Activated CD4-positive, alpha-beta T cell treated with anti-CD3 and anti-CD28 coated beads for 1 hour (primary cell): ENCODE measurements around the gene TREML4.
"Not testable (repeated sequence)": the region's sequence is repeated elsewhere in the genome, so short reads cannot be mapped to it uniquely, and the experiment has no call there.

Source experiments
- DNase-seq: peaks from one replicate; pipeline ENCODE4 v3.0.0-alpha.2; 2020

The TREML4 gene

DNA sequence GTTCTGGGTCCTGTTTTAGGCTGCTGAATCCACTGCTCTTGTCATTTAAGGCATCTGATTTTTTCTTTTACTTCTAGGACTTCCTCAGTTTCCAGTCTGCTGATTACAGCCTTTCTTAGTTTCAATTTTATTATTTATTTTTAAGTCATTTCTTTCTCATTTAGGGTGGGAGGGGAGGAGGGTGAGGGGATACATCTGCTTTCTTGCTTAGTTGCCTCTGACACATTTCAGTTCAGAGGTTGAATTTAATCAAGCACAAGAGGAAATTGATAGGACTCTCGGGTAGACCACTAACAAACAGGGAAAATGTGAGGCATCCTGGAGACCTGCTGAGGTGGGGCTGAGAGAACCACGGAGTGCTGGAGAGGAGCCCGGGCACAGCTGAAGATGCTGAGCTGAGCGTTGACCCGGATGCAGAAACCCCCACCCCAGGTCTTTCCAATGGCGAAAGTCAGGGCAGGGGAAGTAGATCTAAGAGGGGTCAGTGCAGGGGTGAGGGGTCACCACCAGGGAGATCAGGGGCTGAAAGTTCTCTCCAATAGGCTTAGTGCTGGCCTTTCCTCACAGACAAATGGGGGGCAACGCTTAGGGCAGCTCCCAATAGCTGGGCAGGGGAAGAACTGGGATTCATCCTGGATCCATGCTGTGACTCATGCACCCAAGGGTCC, 19.6 kb upstream of the TREML4 start:
- no peak for DNase-seq

DNA sequence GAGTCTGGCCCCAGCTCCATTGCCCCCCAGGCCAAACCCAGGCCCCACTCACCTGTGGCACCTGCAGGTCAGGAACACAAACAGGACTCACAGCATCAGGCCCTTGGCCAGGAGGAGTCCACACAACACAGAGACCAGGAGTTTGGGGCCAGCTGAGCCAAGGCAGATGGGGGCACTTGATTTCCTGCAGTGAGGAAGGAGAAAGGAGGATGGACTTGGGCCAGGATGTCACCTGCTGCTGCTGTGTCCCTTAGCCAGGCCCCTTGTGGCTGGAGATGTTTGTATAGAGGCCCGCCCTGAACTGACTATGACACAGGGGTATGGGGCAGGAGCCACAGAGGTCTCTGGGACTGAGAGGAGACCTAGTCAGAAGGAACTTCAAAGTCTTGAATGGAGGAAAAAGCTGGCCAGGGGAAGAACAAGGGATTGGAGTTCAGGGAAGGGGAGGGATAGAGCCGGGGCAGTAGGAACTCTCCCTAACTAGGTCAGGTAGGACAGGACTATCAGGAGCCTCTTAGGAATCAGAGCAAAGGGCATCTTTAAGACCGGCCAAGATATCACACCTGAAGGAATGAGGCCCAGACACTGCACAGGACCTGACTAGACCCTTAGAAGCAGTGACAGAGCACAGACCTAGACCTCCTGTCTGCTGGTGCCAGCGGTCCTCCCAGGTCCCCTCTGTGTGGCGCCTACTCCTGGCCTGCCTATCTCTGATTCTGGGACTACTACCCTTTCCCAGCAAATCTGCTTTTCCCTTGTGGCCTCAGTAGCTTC, 18.4 kb upstream of the TREML4 start:
- no peak for DNase-seq

DNA sequence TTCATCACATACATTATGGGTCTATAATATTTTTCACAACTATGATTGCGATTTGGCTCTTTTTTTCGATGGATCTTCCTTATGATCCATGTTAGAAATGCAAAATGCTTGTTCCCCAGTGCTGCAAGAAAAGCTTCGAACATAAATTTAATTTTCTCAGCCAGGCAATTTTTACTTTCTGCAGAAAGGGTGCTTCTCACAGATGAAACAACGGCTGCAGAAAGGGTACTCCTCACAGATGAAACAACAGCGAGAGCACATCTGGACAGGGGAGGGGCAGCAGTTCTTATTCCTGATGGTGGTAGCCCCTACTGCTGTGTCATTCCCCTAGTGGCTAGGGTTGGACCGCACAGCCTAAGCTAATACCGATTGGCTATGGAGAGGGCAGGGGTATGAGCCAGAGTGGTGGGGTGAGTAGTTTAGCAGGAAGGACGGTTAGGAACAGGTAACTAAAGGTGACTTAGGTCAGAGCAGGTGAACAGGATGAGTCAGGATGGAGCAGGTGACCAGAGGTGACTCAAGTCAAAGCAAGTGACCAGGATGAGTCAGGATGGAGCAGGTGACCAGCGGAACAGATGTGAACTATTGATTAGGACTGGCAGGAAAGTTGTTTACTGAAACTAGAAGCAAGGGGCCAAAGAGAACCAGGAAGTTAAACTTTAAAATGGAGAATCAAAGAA, 13.4 kb upstream of the TREML4 start:
- DNase-seq, result no peak

DNA sequence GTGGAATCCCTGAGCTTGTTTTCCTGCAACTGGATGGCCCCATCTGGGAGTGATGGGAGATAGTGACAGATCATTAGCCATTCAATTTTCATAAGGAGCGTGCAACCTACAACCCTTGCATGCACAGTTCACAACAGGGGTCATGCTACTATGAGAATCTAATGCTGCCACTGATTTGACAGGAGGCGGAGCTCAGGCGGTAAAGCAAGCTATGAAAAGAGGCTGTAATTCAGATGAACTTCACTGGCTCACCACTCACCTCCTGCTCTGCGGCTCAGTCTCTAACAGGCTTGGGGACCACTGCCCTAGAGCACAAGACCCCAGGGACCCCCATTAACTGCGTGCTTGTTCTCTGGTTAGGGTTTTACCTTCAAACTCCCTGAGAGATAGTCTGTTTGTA, 12.4 kb upstream of the TREML4 start:
- DNase-seq, result no peak

DNA sequence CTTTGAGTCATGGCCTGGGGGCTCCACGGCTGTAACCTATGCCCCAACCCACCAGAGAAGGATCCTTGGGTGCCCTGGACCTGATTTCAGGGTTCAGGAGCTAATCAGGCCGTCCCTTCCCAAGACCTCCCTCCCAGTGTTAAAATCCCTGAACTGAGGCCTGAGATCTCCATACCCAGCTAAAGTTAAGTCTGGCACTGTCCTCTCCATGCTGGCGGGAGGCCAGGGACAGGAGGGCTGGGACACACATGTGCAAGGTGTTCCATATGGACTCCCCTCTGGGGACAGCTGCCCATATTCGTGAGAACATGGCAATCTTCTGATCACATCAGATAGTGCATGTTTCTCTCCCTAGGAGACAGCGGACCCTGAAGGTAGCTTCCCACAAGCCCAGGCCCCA, 11.5 kb upstream of the TREML4 start:
- no peak for DNase-seq

DNA sequence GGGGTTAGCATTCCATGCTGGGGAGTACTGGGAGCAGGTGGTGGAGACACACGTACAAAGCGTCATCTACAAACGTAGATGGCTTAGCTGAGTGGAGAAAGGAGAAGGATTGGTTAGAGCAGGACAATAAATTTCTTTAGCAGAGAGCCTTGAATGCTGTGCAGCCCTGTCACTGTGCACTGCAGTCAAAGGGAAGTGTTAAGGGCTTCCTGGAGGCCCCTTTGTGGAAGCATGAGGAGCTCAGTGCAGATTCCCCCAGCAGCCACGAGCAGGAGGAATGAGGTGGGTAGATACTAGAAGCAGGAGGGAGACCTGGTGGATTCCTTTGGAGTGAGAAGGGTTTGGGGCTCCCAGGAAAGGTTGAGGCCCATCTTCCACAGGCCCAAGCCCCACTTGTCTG, 6.1 kb upstream of the TREML4 start:
- no peak for DNase-seq

GRCh38 chr6:41222513-41222912, 5.6 kb upstream of the TREML4 start:
- no peak for DNase-seq

DNA sequence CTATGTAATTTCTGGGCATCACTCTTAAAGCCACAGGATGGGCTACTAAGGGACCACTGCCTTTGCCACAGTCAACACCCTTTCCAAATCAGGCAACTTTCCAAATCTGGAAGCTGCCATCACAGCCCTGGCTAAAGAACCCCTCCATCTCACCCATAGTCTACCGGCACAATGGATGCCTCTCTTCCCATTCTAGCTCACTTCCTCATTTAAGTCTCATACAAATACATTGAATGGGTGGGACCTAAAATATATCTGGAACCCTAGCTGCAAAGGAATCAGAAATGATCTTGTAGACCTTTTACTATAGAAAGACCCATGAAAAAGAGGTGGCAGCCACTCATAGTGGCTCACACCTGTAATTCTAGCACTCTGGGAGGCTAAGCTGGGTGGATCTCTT, 3.3 kb upstream of the TREML4 start:
- DNase-seq, result no peak

- DNase-seq, result no peak
Measured at GRCh38 chr6:41226752-41227151, 1.4 kb upstream of the TREML4 start.

DNA sequence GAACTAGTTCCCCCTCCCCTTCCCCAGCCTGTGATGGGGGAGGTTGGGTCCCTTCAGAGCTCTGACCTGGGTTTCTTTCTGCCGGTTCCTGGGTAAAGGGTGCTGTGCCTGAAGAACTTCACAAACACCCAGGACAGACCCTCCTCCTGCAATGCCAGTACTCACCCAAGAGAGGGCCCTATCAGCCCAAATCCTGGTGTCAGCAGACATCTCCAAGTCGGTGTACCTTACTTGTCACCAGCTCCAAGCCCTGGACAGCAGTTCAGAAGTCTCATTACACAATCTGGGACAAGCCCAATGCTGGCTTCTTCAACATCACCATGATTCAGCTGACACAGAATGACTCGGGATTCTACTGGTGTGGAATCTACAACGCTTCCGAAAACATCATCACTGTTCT, 467 bp downstream of the TREML4 start:
- DNase-seq, result no peak

DNA sequence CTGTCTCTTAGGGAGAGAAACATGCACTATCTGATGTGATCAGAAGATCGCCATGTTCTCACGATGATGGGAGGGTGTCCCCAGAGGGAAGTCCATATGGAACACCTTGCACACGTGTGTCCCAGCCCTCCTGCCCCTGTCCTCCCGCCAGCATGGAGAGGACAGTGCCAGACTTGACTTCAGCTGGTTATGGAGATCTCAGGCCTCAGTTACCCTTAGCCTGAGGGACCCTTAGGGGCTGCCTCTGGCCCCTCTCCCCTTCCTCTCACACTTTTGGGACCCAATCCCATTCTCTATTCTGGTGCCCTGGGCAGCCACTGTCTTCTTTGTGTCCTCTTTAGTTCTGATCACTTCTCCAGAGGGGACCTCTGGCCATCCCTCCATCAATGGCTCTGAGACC, 1.6 kb downstream of the TREML4 start:
- no peak for DNase-seq

DNA sequence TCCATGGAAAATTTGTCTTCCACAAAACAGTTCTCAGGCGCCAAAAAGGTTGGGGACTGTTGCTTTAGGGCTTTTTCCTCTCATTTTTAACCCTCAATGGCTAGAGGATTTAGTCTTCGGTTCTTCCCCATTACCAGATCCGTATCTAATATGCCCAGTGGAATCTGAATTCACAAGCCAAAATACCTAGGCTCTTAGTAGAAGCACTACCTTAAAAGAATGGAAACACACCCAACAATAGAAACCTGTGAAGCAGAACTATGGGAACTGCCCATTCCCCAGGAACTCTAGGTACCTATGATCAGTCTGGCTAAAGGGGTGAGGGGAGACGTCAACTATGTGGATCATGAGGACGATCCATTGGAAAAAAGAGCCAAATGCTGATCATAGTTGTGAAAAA, 3.1 kb downstream of the TREML4 start:
- DNase-seq, result no peak

DNA sequence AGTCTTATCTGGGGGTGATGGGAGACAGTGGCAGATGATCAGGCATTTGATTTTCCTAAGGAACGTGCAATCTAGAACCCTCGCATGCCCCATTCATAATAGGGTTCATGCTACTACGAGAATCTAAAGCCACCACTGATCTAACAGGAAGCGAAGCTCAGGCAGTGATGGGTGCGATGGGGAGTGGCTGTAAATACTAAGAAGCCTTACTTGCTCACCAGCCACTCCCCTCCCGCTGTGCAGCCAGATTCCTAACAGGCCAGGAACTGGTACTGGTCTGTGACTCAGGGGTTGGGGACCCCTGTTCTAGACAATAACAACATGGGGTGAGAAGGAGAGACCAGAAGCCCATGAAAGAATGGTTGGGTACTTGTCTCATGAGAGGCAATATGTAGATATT, 4.5 kb downstream of the TREML4 start:
- DNase-seq, result no peak

- no peak for DNase-seq
Measured at GRCh38 chr6:41236276-41236675, 8.1 kb downstream of the TREML4 start.

- no peak for DNase-seq
Measured at GRCh38 chr6:41237128-41237527, 9.0 kb downstream of the TREML4 start.

DNA sequence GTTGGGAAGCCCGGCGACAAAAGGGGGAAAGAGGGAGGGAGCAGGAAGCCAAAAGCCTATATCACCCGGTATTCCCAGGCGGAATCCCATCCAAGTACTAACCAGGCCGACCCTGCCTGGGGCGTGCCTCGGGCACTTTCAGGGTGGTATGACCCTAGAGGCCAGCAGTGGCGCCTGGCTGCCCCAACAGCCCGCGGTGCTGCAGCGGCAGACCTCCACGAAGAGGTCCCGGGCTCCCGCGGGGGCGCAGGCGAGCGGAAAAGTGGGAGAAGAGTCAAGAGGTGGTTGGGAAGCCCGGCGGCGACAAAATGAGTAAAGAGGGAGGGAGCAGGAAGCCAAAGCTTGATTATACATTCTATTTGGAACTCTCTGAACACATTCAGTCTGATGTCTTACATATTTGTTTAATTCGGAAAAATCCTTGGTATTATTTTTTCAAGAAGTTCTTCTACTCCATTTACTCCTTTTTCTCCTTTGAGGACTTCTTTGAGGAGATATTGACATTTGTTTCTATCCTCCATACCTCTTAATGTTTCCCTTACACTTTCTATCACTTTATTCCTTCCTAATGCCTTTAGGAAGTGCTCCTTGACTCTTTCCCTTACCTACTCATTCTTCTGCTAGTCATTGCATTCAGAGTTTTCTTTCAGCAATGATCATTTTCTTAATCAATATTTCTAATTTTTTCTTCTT, 11.5 kb downstream of the TREML4 start:
- no peak for DNase-seq

- not testable (repeated sequence) for DNase-seq
Measured at GRCh38 chr6:41246529-41246928, 18.4 kb downstream of the TREML4 start.

- no peak for DNase-seq
Measured at GRCh38 chr6:41247288-41247865, 19.2 kb downstream of the TREML4 start.

- no peak for DNase-seq
Measured at GRCh38 chr6:41247882-41248705, 19.9 kb downstream of the TREML4 start.

DNA sequence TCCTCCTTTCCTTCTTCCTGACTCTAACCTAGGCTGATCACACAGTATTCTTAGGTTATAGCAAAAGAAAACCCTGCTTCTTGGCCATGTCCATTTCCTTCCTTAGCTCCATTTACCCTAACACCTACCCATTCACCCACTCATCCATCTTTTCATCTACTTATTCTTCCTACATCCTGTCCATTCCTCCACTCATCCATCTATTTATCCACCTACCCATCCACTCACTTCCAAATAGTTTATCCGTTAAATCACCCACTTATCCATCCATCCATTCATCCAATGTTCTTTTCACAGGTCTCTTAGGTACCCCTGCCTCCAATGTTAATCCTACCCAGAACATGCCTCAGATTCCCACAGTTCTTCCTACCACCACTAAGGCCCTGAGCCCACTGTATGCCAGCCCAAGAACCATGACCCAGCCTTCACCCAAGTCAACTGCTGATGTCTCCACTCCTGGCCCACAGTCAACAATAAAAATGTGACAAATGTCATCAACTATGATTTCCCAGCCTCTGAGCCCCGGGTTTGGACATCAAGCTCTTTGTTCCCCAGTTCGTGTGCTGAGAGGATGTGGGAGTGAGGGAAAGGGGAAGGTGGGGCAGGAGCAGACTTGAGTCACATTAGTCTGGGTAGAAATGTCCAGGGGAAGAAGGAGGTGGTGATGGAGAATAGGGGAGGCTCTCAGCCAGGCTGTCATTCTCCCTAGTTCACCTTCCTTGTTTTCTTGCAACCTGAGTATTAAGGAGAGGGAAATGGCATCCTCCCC, 24.4 kb downstream of the TREML4 start:
- DNase-seq, result no peak

- DNase-seq, result no peak
Measured at GRCh38 chr6:41255110-41255509, 27.0 kb downstream of the TREML4 start.
